ENCODE measurements around the gene SPRED1.
"Not testable (repeated sequence)": the region's sequence is repeated elsewhere in the genome, so short reads cannot be mapped to it uniquely, and the experiment has no call there.

Gene SPRED1

GRCh38 chr15:38271895-38272294 lies 19.3 kb downstream of the SPRED1 start:
- H3K4me3 ChIP-seq (replicated peaks in 1 of 2; ENCODE audit: low read depth in 2 of 2, low read length in 2 of 2), result no peak overlapping the region
- DNase-seq (ENCODE audit: low read depth in 2 of 2), result no peak
- TF ChIP-seq, protein P1, sequence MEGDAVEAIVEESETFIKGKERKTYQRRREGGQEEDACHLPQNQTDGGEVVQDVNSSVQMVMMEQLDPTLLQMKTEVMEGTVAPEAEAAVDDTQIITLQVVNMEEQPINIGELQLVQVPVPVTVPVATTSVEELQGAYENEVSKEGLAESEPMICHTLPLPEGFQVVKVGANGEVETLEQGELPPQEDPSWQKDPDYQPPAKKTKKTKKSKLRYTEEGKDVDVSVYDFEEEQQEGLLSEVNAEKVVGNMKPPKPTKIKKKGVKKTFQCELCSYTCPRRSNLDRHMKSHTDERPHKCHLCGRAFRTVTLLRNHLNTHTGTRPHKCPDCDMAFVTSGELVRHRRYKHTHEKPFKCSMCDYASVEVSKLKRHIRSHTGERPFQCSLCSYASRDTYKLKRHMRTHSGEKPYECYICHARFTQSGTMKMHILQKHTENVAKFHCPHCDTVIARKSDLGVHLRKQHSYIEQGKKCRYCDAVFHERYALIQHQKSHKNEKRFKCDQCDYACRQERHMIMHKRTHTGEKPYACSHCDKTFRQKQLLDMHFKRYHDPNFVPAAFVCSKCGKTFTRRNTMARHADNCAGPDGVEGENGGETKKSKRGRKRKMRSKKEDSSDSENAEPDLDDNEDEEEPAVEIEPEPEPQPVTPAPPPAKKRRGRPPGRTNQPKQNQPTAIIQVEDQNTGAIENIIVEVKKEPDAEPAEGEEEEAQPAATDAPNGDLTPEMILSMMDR (IDR thresholded peaks at IDR 0.05; ENCODE audit: low read depth, low read length), result no peak

GRCh38 chr15:38272431-38272830 lies 19.8 kb downstream of the SPRED1 start:
- not testable (repeated sequence) for DNase-seq (ENCODE audit: low read depth in 2 of 2); H3K4me3 ChIP-seq (replicated peaks in 1 of 2; ENCODE audit: low read depth in 2 of 2, low read length in 2 of 2)

- no peak for DNase-seq (ENCODE audit: low read depth in 2 of 2)
- H3K4me3 ChIP-seq (replicated peaks in 1 of 2; ENCODE audit: low read depth in 2 of 2, low read length in 2 of 2), result no peak overlapping the region
- TF ChIP-seq, protein P1 (IDR thresholded peaks at IDR 0.05; ENCODE audit: low read depth, low read length), result no peak
Observed at GRCh38 chr15:38274135-38274534, 21.5 kb downstream of the SPRED1 start.

- TF ChIP-seq, protein P1 (IDR thresholded peaks at IDR 0.05; ENCODE audit: low read depth, low read length), result no peak
- no peak overlapping the region for H3K4me3 ChIP-seq (replicated peaks in 1 of 2; ENCODE audit: low read depth in 2 of 2, low read length in 2 of 2)
- DNase-seq (ENCODE audit: low read depth in 2 of 2), result peak; percentile 80 to 91
Observed at GRCh38 chr15:38275959-38276358, 23.3 kb downstream of the SPRED1 start.

- H3K4me3 ChIP-seq (replicated peaks in 1 of 2; ENCODE audit: low read depth in 2 of 2, low read length in 2 of 2); DNase-seq (ENCODE audit: low read depth in 2 of 2): not testable (repeated sequence)
Observed at GRCh38 chr15:38277281-38277680, 24.6 kb downstream of the SPRED1 start.

GRCh38 chr15:38281031-38281430 lies 28.4 kb downstream of the SPRED1 start:
- no peak for DNase-seq (ENCODE audit: low read depth in 2 of 2)
- TF ChIP-seq, protein P1 (IDR thresholded peaks at IDR 0.05; ENCODE audit: low read depth, low read length), result no peak

DNA sequence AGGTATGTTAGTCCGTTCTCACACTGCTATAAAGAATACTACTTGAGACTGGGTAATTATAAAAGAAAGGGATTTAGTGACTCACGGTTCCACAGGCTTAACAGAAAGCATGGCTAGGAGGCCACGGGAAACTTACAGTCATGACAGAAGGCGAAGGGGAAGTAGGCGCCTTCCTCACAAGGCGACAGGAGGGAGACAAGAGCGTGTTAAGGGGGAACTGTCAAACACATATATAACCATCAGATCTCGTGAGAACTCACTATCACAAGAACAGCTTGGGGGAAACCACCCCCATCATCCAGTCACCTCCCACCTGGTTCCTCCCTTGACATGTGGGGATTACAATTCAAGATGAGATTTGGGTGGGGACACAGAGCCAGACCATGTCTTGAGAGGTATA lies 30.4 kb downstream of the SPRED1 start:
- TF ChIP-seq, protein P1 (IDR thresholded peaks at IDR 0.05; ENCODE audit: low read depth, low read length), result no peak
- no peak for DNase-seq (ENCODE audit: low read depth in 2 of 2)
- no peak overlapping the region for H3K4me3 ChIP-seq (replicated peaks in 1 of 2; ENCODE audit: low read depth in 2 of 2, low read length in 2 of 2)

More at GRCh38 chr15:38281031-38281430, 28.4 kb downstream of the SPRED1 start:
- no peak overlapping the region for H3K4me3 ChIP-seq (replicated peaks in 1 of 2; ENCODE audit: low read depth in 2 of 2, low read length in 2 of 2)

DNA sequence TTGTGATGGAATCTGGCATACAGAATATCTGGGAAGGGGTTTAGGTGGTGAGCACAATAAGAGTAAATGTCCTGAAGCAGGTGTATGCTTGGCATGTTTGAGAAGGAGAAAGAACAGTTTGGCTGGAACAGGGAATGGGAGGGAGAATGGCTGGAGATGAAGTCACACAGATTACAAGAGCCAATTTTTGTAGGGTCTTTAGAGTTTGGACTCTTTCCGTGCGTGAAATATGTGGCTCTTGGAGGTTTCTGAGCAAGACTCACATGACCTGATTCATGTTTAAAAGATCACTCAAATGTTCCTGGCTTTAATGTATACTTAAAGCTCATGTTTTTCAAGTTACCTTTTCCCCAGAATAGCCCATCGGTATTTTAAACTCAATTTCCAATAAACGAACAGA lies 32.8 kb downstream of the SPRED1 start:
- TF ChIP-seq, protein P1 (IDR thresholded peaks at IDR 0.05; ENCODE audit: low read depth, low read length), result no peak
- no peak for DNase-seq (ENCODE audit: low read depth in 2 of 2)
- no peak overlapping the region for H3K4me3 ChIP-seq (replicated peaks in 1 of 2; ENCODE audit: low read depth in 2 of 2, low read length in 2 of 2)

Measured in cardiac fibroblast (primary cell).